H1 (cell line): ENCODE measurements around the gene EPHA3. TPM values are rescaled to one million over a fixed set of nuclear protein-coding genes. Genes with fewer than 3 reads are reported as not detected.
A peak's percentile ranks its signal among the peaks of the same experiment; 100 is the strongest.

Experiments
- JUN ChIP-seq: IDR thresholded peaks from 2 replicates; pipeline ENCODE4 v1.6.1; 2011; ENCODE audit warnings: low read depth, mild to moderate bottlenecking, improper control_type of control experiment, low read length
- KDM4A ChIP-seq: IDR thresholded peaks from one replicate; pipeline ENCODE4 v1.7.1; 2012; ENCODE audit warnings: low read depth, mild to moderate bottlenecking, moderate library complexity, low read length, inconsistent platforms; ENCODE audit not compliant: severe bottlenecking
- MAFK ChIP-seq: IDR thresholded peaks from 2 replicates; pipeline ENCODE4 v1.6.1; 2012; ENCODE audit warnings: low read depth, mild to moderate bottlenecking, improper control_type of control experiment, low read length
- TBP ChIP-seq: IDR thresholded peaks from 2 replicates; pipeline ENCODE4 v1.6.1; 2011; ENCODE audit warnings: low read depth, low read length, improper control_type of control experiment
- polyA plus RNA-seq, 7 experiments: library from polyadenylated mRNA; depleted of rRNA in 3 of 7; stranded (reverse) in 5 of 7; unstranded in 2 of 7; fragments of >200 nt in 5 of 7; fragments of 200-250 nt in 2 of 7; gene quantifications; 1 replicate in 5 of 7; 2 replicates in 1 of 7; 4 replicates in 1 of 7; pipeline versions ENCODE4 v1.2.1 to v1.2.3, GENCODE V29; 2011 to 2013; ENCODE audit warnings: missing spikeins in 2 of 7, mixed read lengths in 2 of 7
- total RNA-seq: library from RNA; stranded (reverse); fragmentation: NEBNext Ultra II Directional; extraction: Animal tissue kit (Norgen Biotek cat#: 25700); gene quantifications from 2 replicates; pipeline ENCODE4 v1.2.1, GENCODE V29; 2021
- TF ChIP-seq, protein P1 (sequence below): fragments of 300-600 bp; sonication (generic); IDR thresholded peaks from 2 replicates; pipeline ENCODE4 v1.7.1; 2012; ENCODE audit warnings: low read length, moderate library complexity, mild to moderate bottlenecking, inconsistent platforms; ENCODE audit not compliant: insufficient replicate concordance

EPHA3 gene
- total and polyA plus RNA-seq, 2 of the 8 experiments (the other 6 are each of a cell fraction or from before 2014, with no cell fraction given), result 0.09 to 0.22 TPM

DNA sequence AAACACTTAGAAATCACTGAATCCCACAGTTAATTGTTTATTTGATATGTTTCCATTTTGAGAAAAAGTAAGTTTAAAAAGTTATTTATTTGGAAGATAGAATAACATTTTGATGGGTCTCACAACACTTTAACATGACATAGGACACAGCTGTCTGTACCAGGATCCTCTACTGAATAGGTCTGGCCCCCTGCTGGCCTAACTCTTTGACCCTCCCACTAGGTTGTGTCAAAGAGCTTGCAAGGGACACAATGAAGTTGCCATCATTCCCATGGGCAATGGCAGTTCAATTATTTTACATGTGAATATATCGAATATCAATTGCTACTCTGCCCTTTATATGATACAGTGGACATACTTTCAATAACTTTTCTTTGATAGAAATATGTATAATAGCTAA is 138.9 kb downstream of the EPHA3 start (continued):
- TF ChIP-seq, protein P1, sequence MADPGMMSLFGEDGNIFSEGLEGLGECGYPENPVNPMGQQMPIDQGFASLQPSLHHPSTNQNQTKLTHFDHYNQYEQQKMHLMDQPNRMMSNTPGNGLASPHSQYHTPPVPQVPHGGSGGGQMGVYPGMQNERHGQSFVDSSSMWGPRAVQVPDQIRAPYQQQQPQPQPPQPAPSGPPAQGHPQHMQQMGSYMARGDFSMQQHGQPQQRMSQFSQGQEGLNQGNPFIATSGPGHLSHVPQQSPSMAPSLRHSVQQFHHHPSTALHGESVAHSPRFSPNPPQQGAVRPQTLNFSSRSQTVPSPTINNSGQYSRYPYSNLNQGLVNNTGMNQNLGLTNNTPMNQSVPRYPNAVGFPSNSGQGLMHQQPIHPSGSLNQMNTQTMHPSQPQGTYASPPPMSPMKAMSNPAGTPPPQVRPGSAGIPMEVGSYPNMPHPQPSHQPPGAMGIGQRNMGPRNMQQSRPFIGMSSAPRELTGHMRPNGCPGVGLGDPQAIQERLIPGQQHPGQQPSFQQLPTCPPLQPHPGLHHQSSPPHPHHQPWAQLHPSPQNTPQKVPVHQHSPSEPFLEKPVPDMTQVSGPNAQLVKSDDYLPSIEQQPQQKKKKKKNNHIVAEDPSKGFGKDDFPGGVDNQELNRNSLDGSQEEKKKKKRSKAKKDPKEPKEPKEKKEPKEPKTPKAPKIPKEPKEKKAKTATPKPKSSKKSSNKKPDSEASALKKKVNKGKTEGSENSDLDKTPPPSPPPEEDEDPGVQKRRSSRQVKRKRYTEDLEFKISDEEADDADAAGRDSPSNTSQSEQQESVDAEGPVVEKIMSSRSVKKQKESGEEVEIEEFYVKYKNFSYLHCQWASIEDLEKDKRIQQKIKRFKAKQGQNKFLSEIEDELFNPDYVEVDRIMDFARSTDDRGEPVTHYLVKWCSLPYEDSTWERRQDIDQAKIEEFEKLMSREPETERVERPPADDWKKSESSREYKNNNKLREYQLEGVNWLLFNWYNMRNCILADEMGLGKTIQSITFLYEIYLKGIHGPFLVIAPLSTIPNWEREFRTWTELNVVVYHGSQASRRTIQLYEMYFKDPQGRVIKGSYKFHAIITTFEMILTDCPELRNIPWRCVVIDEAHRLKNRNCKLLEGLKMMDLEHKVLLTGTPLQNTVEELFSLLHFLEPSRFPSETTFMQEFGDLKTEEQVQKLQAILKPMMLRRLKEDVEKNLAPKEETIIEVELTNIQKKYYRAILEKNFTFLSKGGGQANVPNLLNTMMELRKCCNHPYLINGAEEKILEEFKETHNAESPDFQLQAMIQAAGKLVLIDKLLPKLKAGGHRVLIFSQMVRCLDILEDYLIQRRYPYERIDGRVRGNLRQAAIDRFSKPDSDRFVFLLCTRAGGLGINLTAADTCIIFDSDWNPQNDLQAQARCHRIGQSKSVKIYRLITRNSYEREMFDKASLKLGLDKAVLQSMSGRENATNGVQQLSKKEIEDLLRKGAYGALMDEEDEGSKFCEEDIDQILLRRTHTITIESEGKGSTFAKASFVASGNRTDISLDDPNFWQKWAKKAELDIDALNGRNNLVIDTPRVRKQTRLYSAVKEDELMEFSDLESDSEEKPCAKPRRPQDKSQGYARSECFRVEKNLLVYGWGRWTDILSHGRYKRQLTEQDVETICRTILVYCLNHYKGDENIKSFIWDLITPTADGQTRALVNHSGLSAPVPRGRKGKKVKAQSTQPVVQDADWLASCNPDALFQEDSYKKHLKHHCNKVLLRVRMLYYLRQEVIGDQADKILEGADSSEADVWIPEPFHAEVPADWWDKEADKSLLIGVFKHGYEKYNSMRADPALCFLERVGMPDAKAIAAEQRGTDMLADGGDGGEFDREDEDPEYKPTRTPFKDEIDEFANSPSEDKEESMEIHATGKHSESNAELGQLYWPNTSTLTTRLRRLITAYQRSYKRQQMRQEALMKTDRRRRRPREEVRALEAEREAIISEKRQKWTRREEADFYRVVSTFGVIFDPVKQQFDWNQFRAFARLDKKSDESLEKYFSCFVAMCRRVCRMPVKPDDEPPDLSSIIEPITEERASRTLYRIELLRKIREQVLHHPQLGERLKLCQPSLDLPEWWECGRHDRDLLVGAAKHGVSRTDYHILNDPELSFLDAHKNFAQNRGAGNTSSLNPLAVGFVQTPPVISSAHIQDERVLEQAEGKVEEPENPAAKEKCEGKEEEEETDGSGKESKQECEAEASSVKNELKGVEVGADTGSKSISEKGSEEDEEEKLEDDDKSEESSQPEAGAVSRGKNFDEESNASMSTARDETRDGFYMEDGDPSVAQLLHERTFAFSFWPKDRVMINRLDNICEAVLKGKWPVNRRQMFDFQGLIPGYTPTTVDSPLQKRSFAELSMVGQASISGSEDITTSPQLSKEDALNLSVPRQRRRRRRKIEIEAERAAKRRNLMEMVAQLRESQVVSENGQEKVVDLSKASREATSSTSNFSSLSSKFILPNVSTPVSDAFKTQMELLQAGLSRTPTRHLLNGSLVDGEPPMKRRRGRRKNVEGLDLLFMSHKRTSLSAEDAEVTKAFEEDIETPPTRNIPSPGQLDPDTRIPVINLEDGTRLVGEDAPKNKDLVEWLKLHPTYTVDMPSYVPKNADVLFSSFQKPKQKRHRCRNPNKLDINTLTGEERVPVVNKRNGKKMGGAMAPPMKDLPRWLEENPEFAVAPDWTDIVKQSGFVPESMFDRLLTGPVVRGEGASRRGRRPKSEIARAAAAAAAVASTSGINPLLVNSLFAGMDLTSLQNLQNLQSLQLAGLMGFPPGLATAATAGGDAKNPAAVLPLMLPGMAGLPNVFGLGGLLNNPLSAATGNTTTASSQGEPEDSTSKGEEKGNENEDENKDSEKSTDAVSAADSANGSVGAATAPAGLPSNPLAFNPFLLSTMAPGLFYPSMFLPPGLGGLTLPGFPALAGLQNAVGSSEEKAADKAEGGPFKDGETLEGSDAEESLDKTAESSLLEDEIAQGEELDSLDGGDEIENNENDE, result peak; percentile 22
- TF ChIP-seq TBP (no peak), MAFK (no peak), KDM4A (no peak), JUN (no peak)
